Stomach (tissue), 9 donors: ENCODE results near the gene KCNK5. TPM values are rescaled to one million over a fixed set of nuclear protein-coding genes. Genes with fewer than 3 reads are reported as not detected.

Source experiments
- DNase-seq, 2 donors: peaks; one replicate each; pipeline versions ENCODE4 v3.0.0 to v3.0.0-alpha.2; 2013 to 2019
- H3K27ac ChIP-seq, 5 donors: fragments of 200-600 bp in 4 of 5; sonication (generic) in 4 of 5; one replicate each; pipeline ENCODE4 v1.5.1; 2013 to 2019; ENCODE audit warnings: mild to moderate bottlenecking in 1 of 5, moderate library complexity in 1 of 5
- H3K27me3 ChIP-seq, 3 donors: fragments of 200-600 bp; sonication (generic); one replicate each; pipeline ENCODE4 v1.5.1; 2017 to 2019; ENCODE audit warnings: mixed run types in 1 of 3
- H3K36me3 ChIP-seq, 4 donors: fragments of 200-600 bp; sonication (generic); 1 replicate in 3 of 4; 2 replicates in 1 of 4; pipeline ENCODE4 v1.5.1; 2016 to 2019
- H3K4me1 ChIP-seq, 4 donors: fragments of 200-600 bp; sonication (generic); one replicate each; pipeline ENCODE4 v1.5.1; 2016 to 2019
- H3K4me3 ChIP-seq, 4 donors: fragments of 200-600 bp; sonication (generic) in 3 of 4; one replicate each; pipeline ENCODE4 v1.5.1; 2016 to 2019; ENCODE audit warnings: mild to moderate bottlenecking in 1 of 4
- H3K9me3 ChIP-seq, 4 donors: fragments of 200-600 bp; sonication (generic); one replicate each; pipeline ENCODE4 v1.5.1; 2016 to 2019
- EP300 ChIP-seq: sonication (generic); formaldehyde crosslinking; IDR thresholded peaks from one replicate; pipeline ENCODE4 v1.6.1; 2017; ENCODE audit warnings: antibody characterized with exemption
- POLR2A ChIP-seq, 4 donors: fragments of 450-650 bp; IDR thresholded peaks; one replicate each; pipeline ENCODE4 v1.6.1; 2016; ENCODE audit warnings: antibody characterized with exemption in 4 of 4, control low read depth in 2 of 4, mild to moderate bottlenecking in 1 of 4, moderate library complexity in 1 of 4
- POLR2AphosphoS5 ChIP-seq, 3 donors: sonication (generic); formaldehyde crosslinking; IDR thresholded peaks; one replicate each; pipeline ENCODE4 v1.6.1; 2016; ENCODE audit warnings: antibody characterized with exemption in 3 of 3
- WGBS, 5 donors: extraction: QIAGEN DNeasy Blood & Tissue Kit in 3 of 5; methylation state at CpG; one replicate each; pipeline versions ENCODE4 v1.1.5 to v1.1.7; 2013 to 2018; 5-methylcytosine and 5-hydroxymethylcytosine counted together
- intact Hi-C: fragments of 100-400 bp; cut with DNase I; formaldehyde crosslinking; loops from one replicate; pipeline ENCODE4 v1.15.1; 2023; ENCODE audit warnings: low total_unique reads
- polyA plus RNA-seq, 3 donors: library from polyadenylated mRNA; stranded (reverse); fragments of 200-250 nt; gene quantifications; one replicate each; pipeline ENCODE4 v1.2.3, GENCODE V29; 2013
- total RNA-seq, 5 donors: library from RNA; depleted of rRNA; stranded (reverse); fragments of >200 nt; gene quantifications; one replicate each; pipeline versions ENCODE4 v1.1.0 to v1.2.3, GENCODE V29; 2014 to 2016
- TF ChIP-seq, protein P1 (sequence below), 7 experiments: fragments of 450-650 bp in 4 of 7; fragments of 200-600 bp in 3 of 7; sonication (generic) in 3 of 7; IDR thresholded peaks; one replicate each; pipeline ENCODE4 v1.5.1; 2016 to 2019; ENCODE audit warnings: antibody characterized with exemption in 7 of 7, control low read depth in 2 of 7, mild to moderate bottlenecking in 1 of 7
- donor health status: healthy with polysubstance abuse.
- donor health status: Bipolar disorder and iron deficiency.
- donor health status: healthy.

The KCNK5 gene
- total and polyA plus RNA-seq, 8 donors: 4.9 to 30.7 (median 10.3) TPM

DNA sequence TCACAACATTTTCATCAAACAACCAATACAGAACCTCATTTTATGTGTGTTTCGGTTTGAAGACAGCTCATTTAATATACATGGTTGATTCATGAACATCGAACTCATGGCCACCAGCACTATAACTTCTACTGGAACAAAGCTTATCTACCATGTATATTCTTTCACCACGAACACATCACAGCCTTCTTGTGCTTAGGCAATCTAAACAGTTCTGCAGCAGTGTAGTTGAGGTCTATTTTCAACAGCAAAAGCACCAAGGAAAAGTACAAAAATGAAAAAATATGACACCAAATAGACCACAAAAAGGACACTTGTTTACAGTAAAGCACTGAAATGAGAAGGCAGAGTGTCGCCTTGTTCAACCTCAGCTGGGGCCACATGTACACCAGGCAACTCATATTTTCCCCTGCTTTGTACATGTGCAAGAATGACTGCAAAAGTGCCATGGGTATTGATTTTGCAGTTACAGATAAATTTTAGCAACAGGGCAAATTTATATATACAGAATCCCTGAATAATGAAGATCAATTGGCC lies 25.8 kb upstream of the KCNK5 start:
- WGBS, 5 donors: 83 to 91% (median 87%) methylated on average over 4 of the region's 4 CpGs

DNA sequence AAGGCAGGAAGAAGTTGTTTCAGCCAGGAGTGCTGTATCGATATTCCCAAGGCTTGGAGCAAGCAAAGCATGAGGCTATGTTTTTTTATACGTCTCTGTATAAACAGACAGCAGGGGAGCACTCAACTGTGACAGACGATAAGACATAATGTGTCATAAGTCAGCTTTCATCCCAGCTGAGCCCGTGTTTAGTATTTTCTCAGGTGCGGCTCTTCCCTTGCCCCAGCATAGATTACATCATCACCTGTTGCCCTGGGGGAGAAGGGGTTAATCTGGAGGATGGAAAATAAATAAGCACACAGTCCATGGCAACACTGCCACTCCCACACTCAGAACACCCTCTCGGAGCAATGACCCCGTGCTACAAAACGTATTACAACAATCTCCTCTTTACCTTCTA lies 22.1 kb upstream of the KCNK5 start:
- Histone ChIP-seq H3K4me1 (no peaks in the 10 kb centered on the region), H3K27me3 (no peaks in the 10 kb centered on the region), H3K9me3 (peaks cover 0 to 4% (median 0%) of the 10 kb centered on the region in 4 donors), H3K27ac (no peak overlapping the region), H3K36me3 (no peaks in the 10 kb centered on the region), H3K4me3 (no peak overlapping the region)
- TF ChIP-seq POLR2A (IDR thresholded peaks at IDR 0.05) (no peak), EP300 (no peak), POLR2AphosphoS5 (IDR thresholded peaks at IDR 0.05) (no peak)
- TF ChIP-seq, protein P1, sequence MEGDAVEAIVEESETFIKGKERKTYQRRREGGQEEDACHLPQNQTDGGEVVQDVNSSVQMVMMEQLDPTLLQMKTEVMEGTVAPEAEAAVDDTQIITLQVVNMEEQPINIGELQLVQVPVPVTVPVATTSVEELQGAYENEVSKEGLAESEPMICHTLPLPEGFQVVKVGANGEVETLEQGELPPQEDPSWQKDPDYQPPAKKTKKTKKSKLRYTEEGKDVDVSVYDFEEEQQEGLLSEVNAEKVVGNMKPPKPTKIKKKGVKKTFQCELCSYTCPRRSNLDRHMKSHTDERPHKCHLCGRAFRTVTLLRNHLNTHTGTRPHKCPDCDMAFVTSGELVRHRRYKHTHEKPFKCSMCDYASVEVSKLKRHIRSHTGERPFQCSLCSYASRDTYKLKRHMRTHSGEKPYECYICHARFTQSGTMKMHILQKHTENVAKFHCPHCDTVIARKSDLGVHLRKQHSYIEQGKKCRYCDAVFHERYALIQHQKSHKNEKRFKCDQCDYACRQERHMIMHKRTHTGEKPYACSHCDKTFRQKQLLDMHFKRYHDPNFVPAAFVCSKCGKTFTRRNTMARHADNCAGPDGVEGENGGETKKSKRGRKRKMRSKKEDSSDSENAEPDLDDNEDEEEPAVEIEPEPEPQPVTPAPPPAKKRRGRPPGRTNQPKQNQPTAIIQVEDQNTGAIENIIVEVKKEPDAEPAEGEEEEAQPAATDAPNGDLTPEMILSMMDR (IDR thresholded peaks at IDR 0.05): no peak
- intact Hi-C loops: no loop called here
- DNase-seq: peak in 1 of 2 donors; percentile 72
- WGBS, 5 donors: 19 to 29% (median 25%) methylated on average over 8 of the region's 8 CpGs

More for the DNA sequence above, 25.8 kb upstream of the KCNK5 start:
- DNase-seq: no peak
- H3K27me3 ChIP-seq: peaks cover 0 to under 1% (median 0%) of the 10 kb centered on the region in 3 donors
- H3K4me3 ChIP-seq: no peak overlapping the region
- no peak overlapping the region for H3K27ac ChIP-seq
- no peaks in the 10 kb centered on the region for H3K4me1 ChIP-seq
- peaks cover 0 to 4% (median 0%) of the 10 kb centered on the region in 4 donors for H3K9me3 ChIP-seq
- no peaks in the 10 kb centered on the region for H3K36me3 ChIP-seq
- intact Hi-C loops: no loop called here
- TF ChIP-seq, protein P1 (IDR thresholded peaks at IDR 0.05): no peak
- TF ChIP-seq POLR2A (IDR thresholded peaks at IDR 0.05) (no peak), EP300 (no peak)

GRCh38 chr6:39250507-39250906 lies 21.2 kb upstream of the KCNK5 start:
- intact Hi-C loops: no loop called here
- Histone ChIP-seq H3K27ac (no peak overlapping the region), H3K4me1 (no peaks in the 10 kb centered on the region), H3K27me3 (no peaks in the 10 kb centered on the region), H3K4me3 (no peak overlapping the region), H3K36me3 (no peaks in the 10 kb centered on the region), H3K9me3 (peaks cover 0 to 4% (median 0%) of the 10 kb centered on the region in 4 donors)
- no peak for TF ChIP-seq POLR2A (IDR thresholded peaks at IDR 0.05)
- TF ChIP-seq EP300: no peak
- no peak for TF ChIP-seq POLR2AphosphoS5 (IDR thresholded peaks at IDR 0.05)
- TF ChIP-seq, protein P1 (IDR thresholded peaks at IDR 0.05): no peak
- no peak for DNase-seq

DNA sequence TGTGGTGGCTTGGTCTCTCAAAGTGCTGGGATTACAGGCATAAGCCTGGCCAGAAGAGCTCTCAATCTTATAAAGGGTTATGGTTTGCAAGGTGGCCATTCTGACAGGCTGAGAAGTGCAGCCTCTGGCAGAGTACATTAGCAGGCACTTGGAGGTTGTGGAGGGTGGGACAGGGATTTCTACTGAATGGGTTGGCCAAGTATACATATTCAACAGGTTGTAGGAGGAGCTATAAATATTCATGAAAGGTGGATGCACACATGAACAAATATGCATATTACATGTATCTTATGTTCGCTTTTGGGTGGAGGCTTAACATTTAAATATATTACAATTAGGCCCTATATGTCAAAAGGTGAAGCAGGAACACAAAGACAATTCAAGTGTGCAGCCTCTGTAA lies 20.0 kb upstream of the KCNK5 start:
- no peaks in the 10 kb centered on the region for H3K36me3 ChIP-seq
- no peaks in the 10 kb centered on the region for H3K9me3 ChIP-seq
- 90 to 96% (median 95%) methylated on average over 1 of the region's 1 CpG for WGBS, 5 donors
- DNase-seq: no peak
- TF ChIP-seq POLR2A (IDR thresholded peaks at IDR 0.05): no peak
- TF ChIP-seq, protein P1 (IDR thresholded peaks at IDR 0.05): no peak
- TF ChIP-seq POLR2AphosphoS5 (IDR thresholded peaks at IDR 0.05): no peak
- TF ChIP-seq EP300: no peak
- H3K27ac ChIP-seq: no peak overlapping the region
- no peak overlapping the region for H3K4me3 ChIP-seq
- intact Hi-C loops: no loop called here
- no peaks in the 10 kb centered on the region for H3K4me1 ChIP-seq
- H3K27me3 ChIP-seq: no peaks in the 10 kb centered on the region
